NCI-H187 treated with DMSO at 0.1 percent for 48 hours (cell line): ENCODE measurements around the gene KDM6A.
"Not testable (repeated sequence)": the region's sequence is repeated elsewhere in the genome, so short reads cannot be mapped to it uniquely, and the experiment has no call there.

Source experiments
- DNase-seq: peaks from one replicate; lab custom pipeline; 2025; lab: John Stamatoyannopoulos, UW

The KDM6A gene

DNA sequence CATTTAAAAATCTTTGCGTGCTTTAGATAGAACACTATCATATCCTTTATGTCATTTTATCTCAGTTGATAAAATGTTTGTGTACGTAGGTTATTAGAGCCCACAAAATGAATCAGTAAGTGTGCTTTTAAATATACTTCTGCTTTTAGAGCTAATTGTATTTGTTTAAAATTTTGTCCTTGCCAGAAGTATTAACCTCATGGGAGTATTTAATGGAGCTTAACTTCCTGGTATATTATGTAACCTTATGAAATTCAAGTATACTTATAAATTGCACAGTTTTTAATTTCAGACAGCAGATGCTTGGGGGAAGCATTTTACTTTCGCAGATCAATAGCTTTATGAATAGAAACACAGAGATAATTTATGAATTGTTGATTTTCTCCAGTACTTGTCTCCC, 237.5 kb downstream of the KDM6A start:
- DNase-seq: no peak

DNA sequence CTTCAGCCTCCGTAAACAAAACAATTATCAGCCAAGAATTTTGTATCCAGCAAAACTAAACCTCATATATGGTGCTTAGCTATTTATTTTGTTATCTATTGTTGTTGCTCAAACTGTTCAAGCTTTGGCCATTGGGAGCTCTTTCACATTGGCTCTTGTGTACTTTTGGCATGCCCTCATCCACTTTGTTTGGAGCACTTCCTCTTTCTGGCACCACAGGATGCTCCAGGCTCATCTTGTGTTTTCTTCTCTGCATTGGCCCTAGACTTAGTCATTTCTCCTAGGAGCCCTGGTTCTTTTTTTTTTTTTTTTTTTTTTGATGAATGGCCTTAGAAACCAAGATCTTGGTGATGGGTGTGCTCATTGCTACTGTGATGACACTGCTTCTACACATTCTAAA, 253.2 kb downstream of the KDM6A start:
- no peak for DNase-seq

- no peak for DNase-seq
These were observed 256.0 kb downstream of the KDM6A start for GRCh38 chrX:45128896-45129454.

- DNase-seq: no peak
These were observed 260.5 kb downstream of the KDM6A start for GRCh38 chrX:45133465-45133864.

DNA sequence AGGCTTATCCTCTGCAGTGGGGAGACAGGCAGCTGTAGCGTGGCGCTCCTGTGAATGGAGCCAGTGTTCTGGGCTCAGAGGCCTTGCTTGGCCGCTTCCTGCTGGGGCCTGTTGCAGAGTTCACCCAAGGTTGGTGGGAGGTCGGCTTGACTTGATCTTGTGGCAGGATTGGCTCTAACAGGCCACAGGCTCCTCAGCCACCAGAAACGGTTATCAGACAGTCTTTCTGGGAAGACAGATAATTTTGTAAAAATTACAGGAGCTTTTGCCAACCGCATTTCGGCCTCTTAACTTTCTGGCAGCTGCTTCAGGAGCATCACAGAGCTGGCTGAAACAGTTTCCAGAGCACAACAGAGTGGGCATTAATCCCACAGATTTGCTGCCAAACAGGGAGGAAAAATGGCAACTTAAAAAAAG, 261.3 kb downstream of the KDM6A start:
- DNase-seq: no peak

- DNase-seq: no peak
These were observed 261.8 kb downstream of the KDM6A start for GRCh38 chrX:45134775-45135174.

DNA sequence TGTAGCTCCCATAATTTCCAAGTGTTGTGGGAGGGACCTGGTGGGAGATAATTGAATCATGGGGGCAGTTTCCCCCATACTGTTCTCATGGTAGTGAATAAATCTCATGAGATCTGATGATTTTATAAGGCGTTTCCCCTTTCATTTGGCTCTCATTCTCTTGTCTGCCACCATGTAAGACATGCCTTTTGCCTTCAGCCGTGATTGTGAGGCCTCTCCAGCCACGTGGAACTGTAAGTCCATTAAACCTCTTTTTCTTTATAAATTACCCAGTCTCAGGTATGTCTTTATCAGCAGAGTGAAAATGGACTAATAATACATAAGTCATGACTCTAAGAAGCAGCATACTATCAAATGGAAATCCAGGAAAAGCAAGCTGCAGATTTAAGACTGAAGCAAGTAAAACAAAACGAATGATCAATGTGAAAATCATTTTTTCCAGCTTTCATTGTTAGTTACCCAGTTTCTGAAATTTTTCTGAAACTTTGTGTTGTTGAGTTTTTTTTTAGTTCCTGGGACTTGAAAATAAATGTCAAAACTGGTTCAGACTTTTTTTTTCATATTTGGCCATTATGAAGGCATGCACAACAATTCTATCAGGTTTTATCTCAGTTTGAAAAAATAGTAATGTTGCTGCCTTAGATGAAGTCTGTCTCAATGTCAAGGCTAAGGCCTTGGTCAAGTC, 262.5 kb downstream of the KDM6A start:
- DNase-seq: not testable (repeated sequence)

- no peak for DNase-seq
These were observed 264.5 kb downstream of the KDM6A start for GRCh38 chrX:45137531-45137930.

DNA sequence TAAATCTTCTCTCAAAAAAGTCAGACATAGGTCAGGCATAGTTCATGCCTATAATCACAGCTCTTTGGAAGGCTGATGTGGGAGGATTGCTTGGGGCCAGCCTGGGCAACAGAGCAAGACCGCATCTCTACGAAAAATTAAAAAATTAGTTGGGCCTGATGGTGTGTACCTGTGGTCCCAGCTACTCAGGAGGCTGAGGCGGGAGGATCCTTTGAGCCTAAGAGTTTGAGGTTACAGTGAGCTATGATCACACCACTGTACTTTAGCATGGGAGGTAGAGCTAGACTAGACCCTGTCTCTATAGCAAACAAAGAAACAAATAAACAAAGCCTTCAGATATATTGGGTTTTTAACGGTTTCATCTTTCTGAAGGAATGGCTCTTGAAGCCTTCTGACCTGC, 265.5 kb downstream of the KDM6A start:
- DNase-seq: no peak

DNA sequence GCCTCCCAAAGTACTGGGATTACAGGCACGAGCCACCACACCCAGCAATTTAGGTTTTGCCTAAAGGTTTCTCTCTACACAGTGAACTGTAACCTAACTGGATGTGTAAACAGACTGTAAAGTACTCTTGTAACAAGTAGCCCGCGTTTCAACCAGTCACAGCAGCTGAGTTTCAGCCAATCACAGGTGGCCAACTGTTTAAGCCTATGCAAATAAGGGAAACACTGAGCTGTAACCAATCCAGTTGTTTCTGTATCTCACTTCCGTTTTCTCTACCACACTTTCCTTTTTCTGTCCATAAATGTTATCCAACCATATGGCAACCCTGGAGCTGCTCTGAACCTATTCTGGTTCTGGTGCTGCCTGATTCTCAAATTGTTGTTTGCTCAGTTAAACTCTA, 267.8 kb downstream of the KDM6A start:
- no peak for DNase-seq

GRCh38 chrX:45142185-45142584, 269.2 kb downstream of the KDM6A start:
- DNase-seq: no peak

GRCh38 chrX:45143455-45143854, 270.5 kb downstream of the KDM6A start:
- no peak for DNase-seq

DNA sequence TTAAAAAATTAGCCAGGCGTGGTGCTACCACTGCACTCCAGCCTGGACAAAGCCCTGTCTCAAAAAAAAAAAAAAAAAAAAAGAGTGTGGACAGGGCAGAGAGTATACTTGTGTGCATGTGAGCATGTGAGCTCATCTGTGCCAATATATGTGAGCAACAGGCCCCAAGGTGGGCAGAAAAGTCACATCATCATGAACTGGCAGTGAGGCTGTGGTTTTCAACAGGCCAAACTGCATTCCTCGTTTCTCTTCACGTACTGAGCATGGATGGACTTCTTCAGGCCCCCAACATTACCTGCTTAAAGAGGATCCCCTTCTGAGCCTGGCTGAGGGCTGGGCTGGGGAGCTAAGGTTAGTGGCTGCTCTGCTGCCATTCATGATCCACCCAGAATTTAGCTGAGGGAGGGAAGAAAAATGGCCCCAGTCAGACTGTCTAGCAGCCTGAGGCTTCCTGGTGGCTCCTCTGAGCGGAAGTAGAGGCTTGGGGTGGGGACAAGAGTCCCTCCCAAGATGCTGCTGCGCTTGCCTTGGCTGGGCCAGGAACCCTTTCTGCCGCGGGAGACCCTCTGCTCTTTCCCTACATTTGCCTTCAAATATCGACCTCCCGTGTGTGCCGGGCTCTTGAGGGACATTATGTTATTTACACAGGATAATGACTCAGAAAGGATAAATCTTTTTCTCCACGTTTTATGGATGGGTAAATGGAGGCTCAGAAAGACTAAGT, 272.7 kb downstream of the KDM6A start:
- DNase-seq: no peak

DNA sequence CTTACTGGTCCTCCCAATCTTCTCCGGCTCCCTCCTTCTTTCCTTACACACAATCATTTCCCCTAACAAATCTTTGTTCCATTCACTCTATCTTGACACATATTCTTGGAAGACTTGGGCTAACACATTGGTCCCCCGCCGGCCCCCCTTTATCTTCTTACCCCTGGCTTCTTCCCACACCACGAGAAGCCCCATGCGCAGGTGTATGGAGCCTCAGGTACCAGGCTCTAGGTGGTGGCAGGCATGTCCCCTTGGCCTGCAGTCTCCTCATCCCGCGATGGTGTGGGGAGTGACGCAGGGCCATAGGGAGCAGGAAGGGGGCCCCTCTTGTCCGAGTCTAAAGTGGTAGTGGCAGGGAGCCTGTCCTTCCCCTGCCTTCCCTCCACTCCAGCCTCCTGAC, 277.8 kb downstream of the KDM6A start:
- no peak for DNase-seq

DNA sequence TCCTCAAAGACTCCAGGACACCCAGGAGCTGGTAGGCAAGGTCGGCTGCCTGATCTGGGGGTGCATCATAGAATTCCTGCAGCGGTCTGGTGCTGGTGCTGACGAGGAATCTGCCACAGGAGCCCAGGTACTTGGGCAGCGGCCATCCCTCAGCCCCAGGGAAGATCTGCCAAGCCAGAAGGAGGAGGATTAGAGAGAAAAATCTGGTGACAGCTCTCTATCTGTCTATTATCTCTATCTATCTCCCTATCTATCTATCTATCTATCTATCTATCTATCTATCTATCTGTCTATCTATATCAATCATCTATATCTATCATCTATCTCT, 281.0 kb downstream of the KDM6A start:
- DNase-seq: no peak

GRCh38 chrX:45154462-45154861, 281.5 kb downstream of the KDM6A start:
- DNase-seq: no peak

DNA sequence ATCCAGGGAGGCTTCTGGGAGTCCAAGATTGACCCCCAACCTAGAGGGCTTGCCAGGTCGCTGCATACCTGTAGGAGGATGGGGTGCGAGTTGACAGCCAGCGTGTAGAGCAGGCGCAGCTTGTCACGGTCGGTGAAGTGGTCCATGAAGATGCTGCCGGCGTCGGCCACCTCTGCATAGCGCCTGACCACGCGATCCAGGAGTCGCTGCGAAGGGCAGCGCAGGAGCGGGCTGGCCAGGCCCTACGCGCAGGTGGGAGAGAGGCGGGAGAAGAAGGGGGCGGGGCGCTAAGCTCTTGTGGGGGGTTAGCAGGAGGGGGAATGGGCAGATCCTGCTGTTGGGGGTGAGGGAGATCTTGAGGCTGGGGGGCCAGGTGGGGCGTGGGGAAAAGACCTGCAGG, 284.7 kb downstream of the KDM6A start:
- no peak for DNase-seq
